ENCODE data around the gene TH.
"Not testable (repeated sequence)": the region's sequence is repeated elsewhere in the genome, so short reads cannot be mapped to it uniquely, and the experiment has no call there.

The TH gene

DNA sequence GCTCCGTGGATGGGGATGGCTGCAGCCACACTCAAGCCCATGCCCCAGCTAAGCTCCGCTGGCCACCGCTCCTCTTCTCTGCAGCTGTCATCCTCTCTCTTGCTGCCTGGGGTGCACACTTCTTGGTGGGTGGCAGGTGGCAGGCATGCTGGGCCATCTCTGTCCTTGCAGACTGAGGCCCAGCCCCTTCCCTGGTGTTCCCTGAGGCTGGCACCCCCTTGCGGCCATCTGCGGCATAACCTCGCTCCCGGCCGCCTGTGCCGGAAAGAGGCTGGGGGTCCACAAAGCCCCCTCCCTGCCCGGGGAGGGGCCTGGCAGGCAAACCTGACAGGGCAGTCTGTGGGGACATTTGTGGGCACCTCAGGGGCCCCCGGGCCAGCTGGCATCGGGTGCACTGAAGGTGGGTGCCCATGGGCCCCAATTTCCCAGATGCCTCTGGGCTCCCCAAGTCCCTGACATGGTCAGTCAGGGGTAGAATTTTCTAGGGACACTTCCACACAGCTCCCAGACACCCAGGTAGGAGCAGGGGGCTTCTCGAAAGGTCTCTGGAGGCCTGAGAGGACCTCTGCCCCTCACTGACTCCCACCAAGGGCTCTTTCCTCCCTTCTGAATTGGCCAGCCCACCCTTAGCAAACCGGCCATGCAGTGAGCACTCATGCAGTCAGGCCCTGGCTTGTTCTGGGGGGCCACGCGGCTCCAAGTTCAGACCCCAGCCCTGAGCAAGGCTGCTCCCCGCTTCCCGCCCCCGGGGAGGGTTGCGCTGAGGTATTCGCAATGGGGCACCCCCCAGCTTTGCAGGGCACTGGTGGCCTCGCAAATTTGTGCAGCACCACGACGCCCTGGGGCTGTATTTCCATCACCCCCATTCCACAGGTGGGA, 23.5 kb upstream of the TH start:
- Mint-ChIP-seq H3K4me1 (ENCODE audit: low read depth) (peaks cover 5% of the 10 kb centered on the region), H3K36me3 (ENCODE audit: low read depth) (no peaks in the 10 kb centered on the region), H3K9me3 (no peaks in the 10 kb centered on the region), H3K27me3 (ENCODE audit: low read depth) (peaks cover 11% of the 10 kb centered on the region), H3K27ac (no peak overlapping the region), H3K4me3 (no peak overlapping the region)

- not testable (repeated sequence) for H3K4me1 Mint-ChIP-seq (ENCODE audit: low read depth); H3K4me3 Mint-ChIP-seq; H3K36me3 Mint-ChIP-seq (ENCODE audit: low read depth); H3K9me3 Mint-ChIP-seq; H3K27ac Mint-ChIP-seq
- H3K27me3 Mint-ChIP-seq (ENCODE audit: low read depth): peaks cover 11% of the 10 kb centered on the region
Measured at GRCh38 chr11:2193888-2194595, 22.4 kb upstream of the TH start.

GRCh38 chr11:2193099-2193887, 21.7 kb upstream of the TH start:
- Mint-ChIP-seq H3K4me3 (no peak overlapping the region), H3K27me3 (ENCODE audit: low read depth) (peaks cover 11% of the 10 kb centered on the region), H3K4me1 (ENCODE audit: low read depth) (peaks cover 5% of the 10 kb centered on the region), H3K9me3 (no peaks in the 10 kb centered on the region), H3K36me3 (ENCODE audit: low read depth) (no peaks in the 10 kb centered on the region), H3K27ac (no peak overlapping the region)

- H3K36me3 Mint-ChIP-seq (ENCODE audit: low read depth): no peaks in the 10 kb centered on the region
Measured at GRCh38 chr11:2192435-2192834, 20.8 kb upstream of the TH start.

DNA sequence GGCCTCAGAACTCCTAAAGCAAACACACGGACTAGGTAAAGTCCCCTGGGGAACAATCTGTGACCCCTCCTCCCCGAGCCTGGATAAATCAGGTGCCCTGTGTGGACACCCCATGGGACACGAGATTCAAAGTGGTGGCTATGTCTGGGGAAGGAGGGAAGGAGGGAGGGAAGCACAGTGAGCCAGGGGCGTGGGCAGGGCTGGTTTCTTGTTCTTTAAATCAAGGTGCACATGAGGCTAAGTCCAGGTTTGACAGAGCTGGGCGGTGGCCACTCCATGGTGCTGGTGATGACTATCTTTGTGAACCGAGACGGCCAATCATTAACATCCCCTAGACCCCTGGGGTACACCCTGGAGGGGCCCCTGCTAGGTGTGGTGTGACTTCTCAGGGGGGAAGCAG, 20.3 kb upstream of the TH start:
- H3K4me3 Mint-ChIP-seq: no peak overlapping the region
- peaks cover 8% of the 10 kb centered on the region for H3K27me3 Mint-ChIP-seq (ENCODE audit: low read depth)
- H3K36me3 Mint-ChIP-seq (ENCODE audit: low read depth): no peaks in the 10 kb centered on the region

More at GRCh38 chr11:2192435-2192834, 20.8 kb upstream of the TH start:
- no peak overlapping the region for H3K4me3 Mint-ChIP-seq
- peaks cover 5% of the 10 kb centered on the region for H3K4me1 Mint-ChIP-seq (ENCODE audit: low read depth)
- peaks cover 11% of the 10 kb centered on the region for H3K27me3 Mint-ChIP-seq (ENCODE audit: low read depth)
- H3K27ac Mint-ChIP-seq: no peak overlapping the region
- H3K9me3 Mint-ChIP-seq: no peaks in the 10 kb centered on the region

DNA sequence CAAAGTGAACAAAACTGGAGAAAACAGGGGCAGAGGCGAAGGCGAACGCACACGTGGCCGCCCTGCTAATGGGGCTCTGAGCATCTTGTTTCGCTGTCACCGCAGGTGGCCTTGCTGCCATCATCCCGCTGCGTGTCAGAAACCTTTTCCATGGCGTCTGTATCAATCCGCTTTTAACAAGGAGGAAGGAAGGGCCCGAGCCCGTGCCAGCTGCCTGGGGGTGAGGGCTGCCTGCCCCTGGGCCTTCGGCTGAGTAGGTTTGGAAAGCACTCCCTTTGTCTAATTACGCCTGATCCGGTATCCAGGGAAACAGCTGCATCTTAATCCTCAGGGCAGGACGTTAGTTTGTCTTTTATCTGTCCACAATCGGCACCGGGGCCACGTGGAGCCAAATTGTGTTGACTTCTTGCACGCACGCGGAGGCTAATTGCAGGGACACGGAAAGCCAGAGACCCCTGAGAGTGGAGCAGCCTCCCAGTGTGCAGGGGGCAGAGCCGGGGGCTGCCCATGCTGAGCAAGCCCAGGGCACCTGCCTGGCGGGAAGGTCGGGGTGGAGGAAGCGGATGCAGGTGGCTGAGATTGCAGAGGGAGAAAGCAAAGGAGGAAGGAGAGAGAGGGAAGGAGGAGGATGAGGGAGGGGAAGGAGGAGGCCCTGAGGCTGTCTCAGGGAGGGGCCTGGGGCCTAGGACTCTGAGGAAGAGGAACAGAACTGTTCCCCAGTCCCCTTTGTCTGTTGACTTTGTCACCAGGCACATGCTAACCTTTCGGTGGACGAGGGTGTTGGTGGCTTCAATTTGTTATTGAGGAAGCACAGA, 19.2 kb upstream of the TH start:
- Mint-ChIP-seq H3K4me3 (no peak overlapping the region), H3K27ac (no peak overlapping the region), H3K4me1 (ENCODE audit: low read depth) (no peaks in the 10 kb centered on the region), H3K27me3 (ENCODE audit: low read depth) (no peaks in the 10 kb centered on the region), H3K9me3 (no peaks in the 10 kb centered on the region), H3K36me3 (ENCODE audit: low read depth) (no peaks in the 10 kb centered on the region)

More for the DNA sequence above, 20.3 kb upstream of the TH start:
- Mint-ChIP-seq H3K27ac (no peak overlapping the region), H3K9me3 (no peaks in the 10 kb centered on the region), H3K4me1 (ENCODE audit: low read depth) (peaks cover 2% of the 10 kb centered on the region)

- H3K36me3 Mint-ChIP-seq (ENCODE audit: low read depth): no peaks in the 10 kb centered on the region
- H3K27me3 Mint-ChIP-seq (ENCODE audit: low read depth): no peaks in the 10 kb centered on the region
- no peak overlapping the region for H3K4me3 Mint-ChIP-seq
- no peaks in the 10 kb centered on the region for H3K9me3 Mint-ChIP-seq
- H3K27ac Mint-ChIP-seq: no peak overlapping the region
- no peaks in the 10 kb centered on the region for H3K4me1 Mint-ChIP-seq (ENCODE audit: low read depth)
Measured at GRCh38 chr11:2189938-2190656, 18.5 kb upstream of the TH start.

GRCh38 chr11:2188745-2189144, 17.1 kb upstream of the TH start:
- Mint-ChIP-seq H3K27me3 (ENCODE audit: low read depth) (no peaks in the 10 kb centered on the region), H3K4me1 (ENCODE audit: low read depth) (no peaks in the 10 kb centered on the region), H3K4me3 (no peak overlapping the region), H3K36me3 (ENCODE audit: low read depth) (no peaks in the 10 kb centered on the region), H3K9me3 (no peaks in the 10 kb centered on the region), H3K27ac (no peak overlapping the region)

- H3K27ac Mint-ChIP-seq: no peak overlapping the region
- no peaks in the 10 kb centered on the region for H3K4me1 Mint-ChIP-seq (ENCODE audit: low read depth)
- no peaks in the 10 kb centered on the region for H3K36me3 Mint-ChIP-seq (ENCODE audit: low read depth)
- no peaks in the 10 kb centered on the region for H3K27me3 Mint-ChIP-seq (ENCODE audit: low read depth)
- H3K4me3 Mint-ChIP-seq: no peak overlapping the region
- H3K9me3 Mint-ChIP-seq: no peaks in the 10 kb centered on the region
Measured at GRCh38 chr11:2187280-2187707, 15.7 kb upstream of the TH start.

DNA sequence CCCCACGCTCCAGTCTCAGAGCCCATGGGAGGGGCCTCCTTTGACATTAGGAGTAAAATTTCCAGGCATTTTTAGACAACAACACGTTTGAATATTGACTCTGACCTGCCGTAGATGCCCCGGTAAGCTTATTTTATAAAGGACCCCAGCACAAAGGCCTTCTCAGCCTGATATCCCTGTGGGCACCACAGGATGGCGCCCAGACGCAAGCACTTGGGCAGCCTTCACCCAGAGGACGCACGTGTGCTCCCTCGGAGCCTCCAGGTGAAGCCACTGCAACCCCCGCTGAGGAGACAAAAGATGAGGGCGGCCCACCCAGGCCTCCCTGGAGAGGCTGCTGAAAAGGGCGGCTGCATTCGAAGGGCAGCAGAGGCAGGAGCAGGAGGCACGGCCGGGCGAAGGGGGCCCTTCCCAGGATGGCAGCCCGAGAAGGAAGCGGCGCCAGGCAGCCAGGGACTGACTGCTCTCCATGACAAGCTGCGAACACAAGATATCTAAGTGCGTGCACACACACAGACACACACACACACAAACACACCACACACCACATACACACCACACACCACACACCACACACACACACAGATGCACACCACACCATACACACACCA, 15.2 kb upstream of the TH start:
- Mint-ChIP-seq H3K36me3 (ENCODE audit: low read depth) (no peaks in the 10 kb centered on the region), H3K27me3 (ENCODE audit: low read depth) (no peaks in the 10 kb centered on the region), H3K4me3 (no peak overlapping the region), H3K4me1 (ENCODE audit: low read depth) (no peaks in the 10 kb centered on the region), H3K9me3 (no peaks in the 10 kb centered on the region), H3K27ac (no peak overlapping the region)

- H3K27me3 Mint-ChIP-seq (ENCODE audit: low read depth): no peaks in the 10 kb centered on the region
- H3K36me3 Mint-ChIP-seq (ENCODE audit: low read depth): no peaks in the 10 kb centered on the region
- H3K4me3 Mint-ChIP-seq: no peak overlapping the region
- H3K4me1 Mint-ChIP-seq (ENCODE audit: low read depth): no peaks in the 10 kb centered on the region
- no peaks in the 10 kb centered on the region for H3K9me3 Mint-ChIP-seq
- H3K27ac Mint-ChIP-seq: no peak overlapping the region
Measured at GRCh38 chr11:2185324-2186085, 13.9 kb upstream of the TH start.

DNA sequence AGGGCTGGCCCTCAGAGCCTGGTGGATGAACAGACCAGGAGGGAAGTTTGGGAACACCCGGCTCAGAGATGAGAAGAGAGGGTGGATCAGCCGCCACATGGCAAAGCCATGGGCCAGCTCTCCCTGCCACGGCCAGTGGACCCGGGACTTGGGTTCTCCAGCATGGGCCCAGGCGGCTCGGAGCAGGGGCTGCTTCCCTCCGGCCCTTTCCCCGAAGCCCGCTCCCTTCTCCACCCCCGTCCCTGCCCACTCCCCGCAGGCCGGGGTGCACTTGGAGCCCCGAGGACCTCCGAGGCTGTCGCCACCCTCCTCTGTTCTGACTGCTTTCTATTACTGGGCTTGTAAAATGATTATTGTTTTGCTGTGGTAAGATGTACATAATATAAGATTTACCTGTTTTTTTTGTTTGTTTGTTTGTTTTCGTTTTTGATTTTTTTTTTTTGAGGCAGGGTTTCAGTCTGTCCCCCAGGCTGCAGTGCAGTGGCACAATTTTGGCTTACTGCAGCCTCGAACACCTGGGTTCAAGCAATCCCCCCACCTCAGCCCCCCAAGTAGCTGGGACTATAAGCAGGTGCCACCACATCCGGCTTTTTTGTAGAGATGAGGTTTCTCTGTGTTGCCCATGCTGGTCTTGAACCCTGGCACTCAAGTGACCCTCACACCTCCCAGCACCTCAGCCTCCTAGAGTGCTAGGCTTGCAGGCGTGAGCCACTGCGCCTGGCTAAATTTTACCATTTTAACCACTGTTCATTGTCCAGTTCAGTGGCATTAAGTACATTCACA, 11.3 kb upstream of the TH start:
- no peaks in the 10 kb centered on the region for H3K9me3 Mint-ChIP-seq
- no peaks in the 10 kb centered on the region for H3K27me3 Mint-ChIP-seq (ENCODE audit: low read depth)
- no peak overlapping the region for H3K4me3 Mint-ChIP-seq
- H3K27ac Mint-ChIP-seq: no peak overlapping the region
- no peaks in the 10 kb centered on the region for H3K36me3 Mint-ChIP-seq (ENCODE audit: low read depth)
- no peaks in the 10 kb centered on the region for H3K4me1 Mint-ChIP-seq (ENCODE audit: low read depth)

Measured in T-helper 1 cell treated with Interleukin-12 subunit alpha and Interleukin-12 subunit beta and Interleukin-4 antibody, amounts not matched to agents 30 μg/mL and 1 μg/mL, for 36 hours (primary cell).